ENCODE measurements around the gene UBXN11.
A peak's percentile ranks its signal among the peaks of the same experiment; 100 is the strongest.

DNA sequence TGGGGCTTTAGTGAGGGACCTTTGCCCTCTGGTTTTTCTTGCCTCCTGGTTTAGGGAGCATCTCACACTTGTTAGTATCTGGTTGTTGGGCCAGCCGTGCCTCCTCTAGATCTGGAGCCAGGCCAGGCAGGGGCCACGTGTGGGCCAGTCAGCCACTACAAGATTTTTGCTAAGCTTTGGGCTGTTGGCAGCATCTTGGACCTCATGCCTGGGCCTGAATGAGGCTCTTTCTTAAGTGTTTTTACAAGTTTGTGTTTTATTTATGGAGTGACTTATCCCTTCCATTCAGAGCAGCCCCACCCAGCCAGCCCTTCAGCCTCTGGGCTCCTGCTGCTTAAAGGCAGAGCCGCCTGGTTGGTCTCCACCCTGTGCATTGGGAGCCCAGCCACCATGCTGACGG lies 28.1 kb downstream of the UBXN11 start:
- TF ChIP-seq, protein P1, sequence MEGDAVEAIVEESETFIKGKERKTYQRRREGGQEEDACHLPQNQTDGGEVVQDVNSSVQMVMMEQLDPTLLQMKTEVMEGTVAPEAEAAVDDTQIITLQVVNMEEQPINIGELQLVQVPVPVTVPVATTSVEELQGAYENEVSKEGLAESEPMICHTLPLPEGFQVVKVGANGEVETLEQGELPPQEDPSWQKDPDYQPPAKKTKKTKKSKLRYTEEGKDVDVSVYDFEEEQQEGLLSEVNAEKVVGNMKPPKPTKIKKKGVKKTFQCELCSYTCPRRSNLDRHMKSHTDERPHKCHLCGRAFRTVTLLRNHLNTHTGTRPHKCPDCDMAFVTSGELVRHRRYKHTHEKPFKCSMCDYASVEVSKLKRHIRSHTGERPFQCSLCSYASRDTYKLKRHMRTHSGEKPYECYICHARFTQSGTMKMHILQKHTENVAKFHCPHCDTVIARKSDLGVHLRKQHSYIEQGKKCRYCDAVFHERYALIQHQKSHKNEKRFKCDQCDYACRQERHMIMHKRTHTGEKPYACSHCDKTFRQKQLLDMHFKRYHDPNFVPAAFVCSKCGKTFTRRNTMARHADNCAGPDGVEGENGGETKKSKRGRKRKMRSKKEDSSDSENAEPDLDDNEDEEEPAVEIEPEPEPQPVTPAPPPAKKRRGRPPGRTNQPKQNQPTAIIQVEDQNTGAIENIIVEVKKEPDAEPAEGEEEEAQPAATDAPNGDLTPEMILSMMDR (IDR thresholded peaks at IDR 0.05) = no peak
- TF ChIP-seq POLR2A (IDR thresholded peaks at IDR 0.05) (peak; percentile 27), POLR2AphosphoS5 (IDR thresholded peaks at IDR 0.05) (peak; percentile 82)
